GM19043 (cell line): Measurements from ENCODE around the gene HTR4.
A peak's percentile ranks its signal among the peaks of the same experiment; 100 is the strongest.
"Not testable (repeated sequence)": the region's sequence is repeated elsewhere in the genome, so short reads cannot be mapped to it uniquely, and the experiment has no call there.

Experiments used
- ATAC-seq: cut with Tn5 transposase; IDR thresholded peaks from one replicate; pipeline ENCODE4 v1.9.1; 2021; ENCODE audit warnings: low read depth; ENCODE audit not compliant: unreplicated experiment

The HTR4 gene

GRCh38 chr5:148541054-148541835 lies 113.1 kb downstream of the HTR4 start:
- ATAC-seq, result no peak

- ATAC-seq, result no peak
These were observed 113.7 kb downstream of the HTR4 start for GRCh38 chr5:148540647-148541046.

GRCh38 chr5:148539851-148540250 lies 114.5 kb downstream of the HTR4 start:
- ATAC-seq, result no peak

- ATAC-seq, result no peak
These were observed 119.1 kb downstream of the HTR4 start for GRCh38 chr5:148535190-148535589.

GRCh38 chr5:148532969-148533670 lies 121.2 kb downstream of the HTR4 start:
- ATAC-seq, result no peak

GRCh38 chr5:148529450-148529849 lies 124.9 kb downstream of the HTR4 start:
- ATAC-seq, result not testable (repeated sequence)

GRCh38 chr5:148524721-148525120 lies 129.6 kb downstream of the HTR4 start:
- ATAC-seq, result no peak

- no peak for ATAC-seq
These were observed 131.2 kb downstream of the HTR4 start for GRCh38 chr5:148523139-148523538.

GRCh38 chr5:148515460-148515859 lies 138.9 kb downstream of the HTR4 start:
- ATAC-seq, result no peak

- no peak for ATAC-seq
These were observed 140.0 kb downstream of the HTR4 start for GRCh38 chr5:148514344-148514743.

GRCh38 chr5:148512498-148512897 lies 141.8 kb downstream of the HTR4 start:
- no peak for ATAC-seq

- ATAC-seq, result peak; percentile 90
These were observed 142.4 kb downstream of the HTR4 start for GRCh38 chr5:148511810-148512347.

- no peak for ATAC-seq
These were observed 144.4 kb downstream of the HTR4 start for GRCh38 chr5:148509893-148510292.

- no peak for ATAC-seq
These were observed 146.7 kb downstream of the HTR4 start for GRCh38 chr5:148507648-148508047.

GRCh38 chr5:148499452-148499851 lies 154.9 kb downstream of the HTR4 start:
- ATAC-seq, result no peak

GRCh38 chr5:148497757-148498156 lies 156.6 kb downstream of the HTR4 start:
- ATAC-seq, result no peak

- no peak for ATAC-seq
These were observed 162.0 kb downstream of the HTR4 start for GRCh38 chr5:148492351-148492750.

GRCh38 chr5:148491793-148492184 lies 162.5 kb downstream of the HTR4 start:
- no peak for ATAC-seq

- no peak for ATAC-seq
These were observed 163.1 kb downstream of the HTR4 start for GRCh38 chr5:148491015-148491792.

GRCh38 chr5:148488757-148489156 lies 165.6 kb downstream of the HTR4 start:
- no peak for ATAC-seq

- no peak for ATAC-seq
These were observed 167.9 kb downstream of the HTR4 start for GRCh38 chr5:148486456-148486855.
